ENCODE measurements around the gene ADPRH.
"Not testable (repeated sequence)": the region's sequence is repeated elsewhere in the genome, so short reads cannot be mapped to it uniquely, and the experiment has no call there.

ADPRH gene

GRCh38 chr3:119579366-119580066, at the start of gene ADPRH:
Gene ADPRH, plus strand, starts transcription at chr3:119579492. Its CDS starts 2,678 bp downstream, at chr3:119582170.
- DNase-seq: peak; percentile 56

DNA sequence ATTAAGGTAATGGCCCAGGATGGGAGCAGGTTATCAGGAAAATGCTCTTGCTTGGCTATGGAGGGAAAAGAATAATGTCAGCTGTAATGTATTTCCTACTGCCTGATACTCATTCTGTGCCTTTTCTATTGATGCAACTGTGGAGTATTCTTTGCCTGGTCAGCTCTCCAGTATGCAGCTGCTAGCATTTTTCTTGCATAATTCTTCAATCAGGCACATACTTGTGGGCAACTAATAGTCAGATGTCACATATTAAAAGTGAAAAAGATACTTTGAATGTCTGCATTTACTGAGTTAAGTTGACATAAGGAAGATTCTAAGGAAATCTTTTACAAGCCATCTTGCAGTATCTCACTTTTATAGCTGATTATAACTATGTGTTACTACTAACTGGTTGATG, 49.4 kb upstream of the ADPRH start:
- DNase-seq: no peak

GRCh38 chr3:119530456-119530855, 48.8 kb upstream of the ADPRH start:
- no peak for DNase-seq

- no peak for DNase-seq
Measured at GRCh38 chr3:119531151-119531550, 48.1 kb upstream of the ADPRH start.

DNA sequence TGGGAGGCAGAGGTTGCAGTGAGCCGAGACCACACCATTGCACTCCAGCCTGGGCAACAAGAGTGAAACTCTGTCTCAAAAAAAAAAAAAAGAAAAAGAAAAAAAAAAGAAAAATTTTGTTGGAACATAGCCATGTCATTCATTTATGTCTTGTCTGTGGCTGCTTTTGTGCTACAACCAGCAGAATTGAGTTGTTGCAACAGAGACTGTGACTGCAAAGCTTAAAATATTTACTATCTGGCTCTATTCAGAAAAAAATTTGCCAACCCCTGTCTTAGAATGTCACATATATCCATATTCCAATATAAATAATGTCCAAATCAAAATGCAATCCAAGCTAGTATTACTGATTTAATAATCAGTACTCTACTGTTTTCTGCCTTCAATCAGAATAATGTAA, 45.0 kb upstream of the ADPRH start:
- DNase-seq: no peak

DNA sequence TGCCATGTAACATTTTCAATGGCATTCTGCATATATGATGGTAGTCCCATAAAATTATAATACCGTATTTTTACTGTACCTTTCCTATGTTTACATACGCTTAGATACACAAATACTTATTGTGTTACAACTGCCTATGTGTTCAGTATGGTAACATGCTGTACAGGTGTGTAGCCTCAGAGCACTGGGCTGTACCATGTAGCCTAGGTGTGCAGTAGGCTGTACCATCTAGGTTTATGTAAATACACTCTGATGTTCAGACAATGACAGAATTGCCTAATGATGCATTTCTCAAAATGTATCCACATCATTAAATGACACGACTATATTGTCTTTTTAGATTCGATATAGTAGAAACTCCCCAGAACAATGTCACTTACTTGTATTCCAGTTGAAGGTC, 42.5 kb upstream of the ADPRH start:
- DNase-seq: no peak

DNA sequence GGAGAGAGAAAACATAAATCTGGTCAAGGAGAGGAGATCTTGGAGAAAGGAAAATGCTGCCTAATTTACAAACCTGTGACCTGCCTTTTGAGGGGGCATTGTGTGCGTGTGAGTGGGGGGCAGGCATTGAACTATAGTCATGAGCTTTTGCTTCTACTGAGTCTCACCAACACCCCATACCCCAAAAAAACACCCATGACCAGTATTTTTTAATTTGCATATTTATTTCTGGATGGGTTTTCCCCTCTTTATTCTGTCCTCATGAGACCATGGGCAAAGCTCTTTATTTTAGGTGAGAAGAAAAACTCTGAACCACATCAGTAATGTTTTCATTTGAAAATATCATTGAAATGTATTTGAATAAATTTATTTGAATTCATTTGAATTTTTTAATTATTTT, 40.5 kb upstream of the ADPRH start:
- DNase-seq: no peak

GRCh38 chr3:119541547-119541946, 37.7 kb upstream of the ADPRH start:
- no peak for DNase-seq

- DNase-seq: no peak
Measured at GRCh38 chr3:119542168-119542767, 37.0 kb upstream of the ADPRH start.

DNA sequence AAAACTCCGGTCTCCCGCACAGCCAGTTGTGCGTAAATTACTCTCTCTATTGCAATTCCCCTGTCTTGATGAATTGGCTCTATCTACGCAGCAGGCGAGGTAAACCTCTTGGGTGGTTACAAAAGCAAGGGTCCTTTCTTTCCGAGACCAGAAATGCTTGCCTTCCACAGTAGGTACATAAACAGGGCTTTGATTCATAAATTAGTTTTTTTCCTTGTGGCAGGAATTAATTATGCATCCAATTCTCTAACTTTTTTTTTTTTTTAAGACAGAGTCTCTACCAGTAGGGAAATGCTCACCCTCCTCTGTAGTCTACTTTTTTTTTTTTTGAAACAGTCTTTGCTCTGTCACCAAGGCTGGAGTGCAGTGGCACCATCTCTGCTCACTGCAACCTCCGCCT, 36.1 kb upstream of the ADPRH start:
- DNase-seq: no peak

- DNase-seq: no peak
Measured at GRCh38 chr3:119547227-119547626, 32.1 kb upstream of the ADPRH start.

GRCh38 chr3:119548341-119548740, 31.0 kb upstream of the ADPRH start:
- no peak for DNase-seq

GRCh38 chr3:119550192-119550910, 28.9 kb upstream of the ADPRH start:
- no peak for DNase-seq

GRCh38 chr3:119551598-119551997, 27.7 kb upstream of the ADPRH start:
- DNase-seq: no peak

DNA sequence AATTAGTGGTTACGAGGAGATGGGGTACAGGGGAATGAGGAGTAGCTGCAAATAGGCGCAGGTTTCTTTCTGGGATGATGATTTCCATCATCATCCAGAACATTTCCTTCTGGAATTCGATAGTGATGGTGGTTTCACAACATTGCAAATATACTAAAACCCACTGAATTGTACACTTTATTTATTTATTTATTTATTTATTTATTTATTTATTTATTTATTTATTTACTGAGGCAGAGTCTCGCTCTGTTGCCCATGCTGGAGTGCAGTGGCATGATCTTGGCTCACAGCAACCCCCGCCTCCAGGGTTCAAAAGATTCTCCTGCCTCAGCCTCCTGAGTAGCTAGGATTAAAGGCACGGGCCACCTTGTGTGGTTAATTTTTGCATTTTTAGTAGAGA, 26.4 kb upstream of the ADPRH start:
- DNase-seq: not testable (repeated sequence)

DNA sequence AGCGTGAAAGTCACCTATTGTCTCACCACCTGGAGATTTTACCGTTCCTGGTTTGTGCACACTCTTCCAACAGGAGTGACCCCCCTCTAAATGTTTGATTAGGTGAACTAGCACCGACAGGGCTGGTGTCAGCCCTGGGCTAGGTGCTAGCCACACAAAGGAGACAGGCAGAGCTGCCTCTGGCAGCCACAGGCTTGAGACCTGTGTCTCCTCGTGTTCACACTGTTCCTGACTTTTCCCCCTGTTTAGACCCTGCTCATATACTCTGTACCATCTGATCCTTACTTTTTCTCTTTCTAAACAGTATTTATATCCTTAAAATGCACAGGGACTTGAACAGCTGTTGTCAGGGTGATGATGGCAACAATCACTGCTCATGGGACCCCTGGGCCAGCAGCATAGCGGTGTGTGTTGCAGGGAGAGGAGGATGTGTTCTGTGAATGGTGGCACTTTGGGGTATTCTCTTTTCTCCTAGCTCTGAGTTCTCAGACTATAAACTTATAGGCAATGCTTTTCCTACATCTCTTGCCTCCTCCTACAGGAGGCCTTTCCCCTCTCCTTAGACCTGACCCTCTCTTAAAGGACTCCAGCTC, 25.4 kb upstream of the ADPRH start:
- no peak for DNase-seq

DNA sequence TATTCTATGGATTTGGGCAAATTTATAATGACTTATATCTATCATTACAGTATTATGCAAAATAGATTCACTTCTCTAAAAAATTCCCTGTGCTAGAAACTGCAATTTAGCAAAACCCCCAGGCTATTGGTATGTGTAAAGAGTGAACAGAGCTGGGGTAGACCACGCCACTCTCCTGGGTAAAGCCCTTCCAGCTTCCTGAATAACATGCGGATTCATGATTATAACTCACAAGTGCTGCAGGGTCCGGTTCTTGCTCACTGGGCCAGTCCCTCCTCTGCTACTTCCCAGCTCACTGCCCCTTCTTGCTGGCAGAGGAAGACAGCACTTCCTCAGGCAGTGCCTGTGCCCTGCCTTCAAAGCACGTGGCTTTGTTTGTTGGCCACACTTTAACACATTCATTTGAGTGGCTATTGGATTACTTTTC, 24.0 kb upstream of the ADPRH start:
- DNase-seq: no peak

DNA sequence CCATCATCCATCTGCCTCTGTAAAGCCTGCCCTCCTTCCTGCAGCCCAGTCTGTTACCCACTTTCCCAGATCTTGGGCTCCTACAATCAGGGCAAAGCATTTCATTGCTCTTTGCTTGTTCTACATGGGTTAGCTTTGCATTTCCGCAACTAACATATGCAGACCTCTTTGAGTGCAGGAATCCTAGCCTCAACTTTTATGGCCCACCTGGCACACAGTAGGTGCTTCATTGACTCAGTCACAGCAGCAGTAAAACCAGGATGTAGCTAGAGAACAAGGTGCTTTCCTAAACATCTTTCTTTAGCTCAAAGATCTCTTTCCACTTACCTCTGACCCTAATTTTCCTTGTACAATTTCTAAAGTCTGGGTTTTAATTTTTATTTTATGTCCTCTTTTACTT, 23.4 kb upstream of the ADPRH start:
- DNase-seq: no peak

DNA sequence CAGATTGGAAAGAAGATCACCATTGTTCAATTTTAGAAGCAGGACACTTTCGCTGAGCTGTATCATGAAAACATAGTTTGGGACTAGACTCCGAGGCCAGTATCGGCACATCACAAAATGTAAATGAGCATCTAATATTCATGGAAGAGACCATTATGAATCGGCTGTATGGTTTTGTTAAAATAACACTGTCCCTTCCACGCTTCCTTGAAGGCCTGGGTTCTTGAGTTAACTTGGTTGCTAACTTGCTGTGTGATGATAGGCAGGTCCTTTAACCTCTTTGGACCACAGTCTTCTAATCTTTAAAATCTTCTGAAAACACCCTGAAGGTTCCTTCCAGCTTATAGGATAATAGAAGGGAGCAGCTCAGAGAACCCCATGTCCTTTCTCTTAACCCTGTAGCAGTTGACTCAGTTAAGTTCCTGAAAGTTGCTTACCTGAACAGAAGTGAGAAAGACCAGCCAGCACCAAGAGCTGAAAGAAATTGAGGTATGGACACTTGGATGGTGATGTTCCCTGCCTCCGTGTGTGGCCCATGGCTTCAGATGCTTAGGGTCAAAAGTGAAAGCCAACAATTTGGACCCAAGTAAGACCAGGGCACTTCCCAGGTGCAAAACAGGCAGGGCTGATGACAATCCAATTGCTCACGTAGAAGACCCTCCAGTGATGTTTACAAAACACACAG, 22.0 kb upstream of the ADPRH start:
- no peak for DNase-seq

GRCh38 chr3:119557877-119558269, 21.4 kb upstream of the ADPRH start:
- no peak for DNase-seq

- no peak for DNase-seq
Measured at GRCh38 chr3:119558626-119559317, 20.5 kb upstream of the ADPRH start.

DNA sequence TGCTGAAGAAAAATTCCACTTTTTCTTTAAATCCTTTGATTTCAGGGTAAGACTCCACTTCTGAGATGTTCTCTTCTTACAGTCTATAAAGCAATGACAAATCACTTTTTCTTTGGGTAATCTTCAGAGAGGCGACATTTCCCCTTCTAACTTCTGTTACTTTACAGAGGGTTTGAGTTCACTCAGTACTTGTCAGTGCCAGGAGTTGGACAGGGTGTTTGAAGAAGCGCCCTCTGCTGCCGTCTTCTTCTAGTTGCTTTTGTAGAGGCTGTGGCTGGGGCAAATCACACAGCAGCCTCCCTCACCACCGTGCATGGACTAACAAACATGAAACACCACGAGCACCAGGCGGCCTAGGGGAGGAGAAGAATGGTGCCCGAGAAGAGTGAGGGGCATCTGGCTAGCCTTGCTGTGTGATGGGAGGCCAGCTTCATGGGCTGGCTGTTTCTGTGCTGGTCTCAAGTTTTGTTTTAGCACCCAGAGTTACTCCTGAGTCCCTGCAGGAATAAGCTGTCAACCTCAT, 19.8 kb upstream of the ADPRH start, which contains the start of gene CD80:
CD80 (minus strand) TSS at position 174 of the 523 bp plus-strand sequence. CDS start 1,886 bp downstream, outside the sequence.
- peak; percentile 68 for DNase-seq

Measured in stimulated activated CD4-positive, alpha-beta T cell treated with anti-CD3 and anti-CD28 coated beads, Interleukin-1b, Interleukin-23, amount 100 ng/mL, for 48 hours (primary cell).